ENCODE data around the gene PIH1D1. TPM values are rescaled to one million over a fixed set of nuclear protein-coding genes. Genes with fewer than 3 reads are reported as not detected.

Gene PIH1D1
- total RNA-seq, 1 donor from 2014 or later = 125 TPM

DNA sequence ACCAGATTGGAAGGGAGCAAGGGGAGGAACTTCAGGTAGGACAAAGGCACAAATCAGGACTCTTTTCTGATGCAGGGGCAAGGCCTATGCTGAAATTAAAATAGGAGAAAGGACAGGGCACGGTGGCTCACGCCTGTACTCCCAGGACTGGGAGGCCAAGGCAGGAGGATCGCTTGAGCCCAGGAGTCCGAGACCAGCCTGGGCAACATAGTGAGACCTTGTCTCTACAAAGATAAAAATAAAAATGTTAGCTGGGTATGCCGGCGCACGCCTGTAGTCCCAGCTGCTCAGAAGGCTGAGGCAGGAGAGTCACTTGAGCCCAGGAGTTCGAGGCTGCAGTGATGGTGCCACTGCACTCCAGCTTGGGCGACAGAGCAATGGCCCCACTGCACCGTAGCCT, 15.9 kb downstream of the PIH1D1 start:
- TF ChIP-seq, protein P1, sequence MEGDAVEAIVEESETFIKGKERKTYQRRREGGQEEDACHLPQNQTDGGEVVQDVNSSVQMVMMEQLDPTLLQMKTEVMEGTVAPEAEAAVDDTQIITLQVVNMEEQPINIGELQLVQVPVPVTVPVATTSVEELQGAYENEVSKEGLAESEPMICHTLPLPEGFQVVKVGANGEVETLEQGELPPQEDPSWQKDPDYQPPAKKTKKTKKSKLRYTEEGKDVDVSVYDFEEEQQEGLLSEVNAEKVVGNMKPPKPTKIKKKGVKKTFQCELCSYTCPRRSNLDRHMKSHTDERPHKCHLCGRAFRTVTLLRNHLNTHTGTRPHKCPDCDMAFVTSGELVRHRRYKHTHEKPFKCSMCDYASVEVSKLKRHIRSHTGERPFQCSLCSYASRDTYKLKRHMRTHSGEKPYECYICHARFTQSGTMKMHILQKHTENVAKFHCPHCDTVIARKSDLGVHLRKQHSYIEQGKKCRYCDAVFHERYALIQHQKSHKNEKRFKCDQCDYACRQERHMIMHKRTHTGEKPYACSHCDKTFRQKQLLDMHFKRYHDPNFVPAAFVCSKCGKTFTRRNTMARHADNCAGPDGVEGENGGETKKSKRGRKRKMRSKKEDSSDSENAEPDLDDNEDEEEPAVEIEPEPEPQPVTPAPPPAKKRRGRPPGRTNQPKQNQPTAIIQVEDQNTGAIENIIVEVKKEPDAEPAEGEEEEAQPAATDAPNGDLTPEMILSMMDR (IDR thresholded peaks at IDR 0.05; ENCODE audit: unreplicated experiment) = no peak
- peaks cover 89% of the 10 kb centered on the region for H3K27me3 Mint-ChIP-seq
- H3K4me3 Mint-ChIP-seq (ENCODE audit: low read depth) = no peak overlapping the region
- no peaks in the 10 kb centered on the region for H3K36me3 Mint-ChIP-seq (ENCODE audit: insufficient read depth)
- H3K4me1 Mint-ChIP-seq (ENCODE audit: low read depth) = peaks cover under 1% of the 10 kb centered on the region
- H3K27ac Mint-ChIP-seq = no peak overlapping the region
- DNase-seq (ENCODE audit: low spot score, unreplicated experiment) = no peak
- no peaks in the 10 kb centered on the region for H3K9me3 Mint-ChIP-seq (ENCODE audit: low read depth)

DNA sequence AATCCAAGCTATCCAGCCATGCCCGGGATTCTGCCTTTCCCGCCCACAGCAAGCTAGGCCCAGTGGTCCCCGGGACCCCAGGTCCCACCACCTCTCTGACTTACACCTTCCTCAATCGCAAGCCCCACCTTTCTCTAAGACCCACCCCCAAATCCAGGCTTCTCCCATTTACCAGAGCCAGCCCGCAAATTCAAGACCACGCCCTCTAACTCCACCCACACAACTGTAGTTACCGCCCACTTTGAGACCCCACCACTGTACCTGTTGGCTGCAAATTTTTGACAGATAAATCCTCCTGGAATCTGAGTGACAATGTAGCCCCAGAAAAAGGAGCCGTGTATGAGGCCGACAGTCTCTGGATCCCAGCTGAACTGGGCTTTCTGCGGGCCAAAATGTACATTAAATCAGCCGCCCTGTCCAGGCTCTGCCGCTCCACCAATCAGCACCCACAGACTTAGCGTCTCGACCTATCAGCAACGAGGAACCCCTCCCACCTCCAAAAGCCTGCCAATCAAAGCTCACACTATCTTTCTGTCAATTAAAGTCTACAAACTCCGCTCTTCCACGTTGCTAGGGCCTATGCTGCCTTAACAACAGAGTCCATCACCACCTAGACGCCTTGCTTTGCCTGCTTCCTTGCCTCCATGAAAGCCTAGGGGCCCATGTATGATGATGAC, 16.6 kb downstream of the PIH1D1 start:
- no peaks in the 10 kb centered on the region for H3K36me3 Mint-ChIP-seq (ENCODE audit: insufficient read depth)
- TF ChIP-seq, protein P1 (IDR thresholded peaks at IDR 0.05; ENCODE audit: unreplicated experiment) = no peak
- no peak overlapping the region for H3K27ac Mint-ChIP-seq
- H3K4me3 Mint-ChIP-seq (ENCODE audit: low read depth) = no peak overlapping the region
- no peaks in the 10 kb centered on the region for H3K9me3 Mint-ChIP-seq (ENCODE audit: low read depth)
- DNase-seq (ENCODE audit: low spot score, unreplicated experiment) = no peak
- no peaks in the 10 kb centered on the region for H3K4me1 Mint-ChIP-seq (ENCODE audit: low read depth)
- H3K27me3 Mint-ChIP-seq = peaks cover 89% of the 10 kb centered on the region

DNA sequence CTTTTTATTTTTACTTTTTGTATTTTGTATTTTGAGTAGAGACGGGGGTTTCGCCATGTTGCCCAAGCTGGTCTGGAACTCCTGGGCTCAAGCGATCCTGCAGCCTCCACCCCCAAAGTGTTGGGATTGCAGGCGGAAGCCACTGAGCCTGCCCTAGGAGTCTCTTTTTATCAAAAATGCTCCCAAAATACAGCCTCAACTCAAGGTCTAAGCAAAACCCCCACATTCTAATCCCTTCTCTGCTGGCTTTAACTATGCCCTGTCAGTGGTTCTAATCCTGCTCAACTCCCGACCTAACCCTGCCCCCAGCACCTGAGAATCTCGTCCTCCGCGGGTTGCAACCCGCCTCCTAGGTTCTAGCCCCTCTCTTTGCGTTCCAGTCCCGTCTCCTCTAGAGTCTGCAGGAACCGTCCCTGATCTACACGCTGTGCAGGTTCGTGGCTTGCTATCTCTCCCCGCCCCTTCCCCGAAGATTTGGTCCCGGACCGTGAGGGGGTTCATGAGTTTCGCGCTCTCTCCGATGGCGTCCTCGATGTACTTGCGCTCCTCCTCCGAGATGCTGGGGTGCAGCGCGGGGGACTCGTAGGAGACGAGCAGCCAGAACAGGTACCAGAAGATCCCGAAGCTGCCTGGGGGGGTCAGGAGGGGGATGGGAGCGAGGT, 18.2 kb downstream of the PIH1D1 start:
- Mint-ChIP-seq H3K4me3 (ENCODE audit: low read depth) (no peak overlapping the region), H3K36me3 (ENCODE audit: insufficient read depth) (no peaks in the 10 kb centered on the region), H3K9me3 (ENCODE audit: low read depth) (no peaks in the 10 kb centered on the region), H3K4me1 (ENCODE audit: low read depth) (peaks cover 2% of the 10 kb centered on the region), H3K27ac (no peak overlapping the region), H3K27me3 (peaks cover 88% of the 10 kb centered on the region)
- TF ChIP-seq, protein P1 (IDR thresholded peaks at IDR 0.05; ENCODE audit: unreplicated experiment) = no peak
- no peak for DNase-seq (ENCODE audit: low spot score, unreplicated experiment)

DNA sequence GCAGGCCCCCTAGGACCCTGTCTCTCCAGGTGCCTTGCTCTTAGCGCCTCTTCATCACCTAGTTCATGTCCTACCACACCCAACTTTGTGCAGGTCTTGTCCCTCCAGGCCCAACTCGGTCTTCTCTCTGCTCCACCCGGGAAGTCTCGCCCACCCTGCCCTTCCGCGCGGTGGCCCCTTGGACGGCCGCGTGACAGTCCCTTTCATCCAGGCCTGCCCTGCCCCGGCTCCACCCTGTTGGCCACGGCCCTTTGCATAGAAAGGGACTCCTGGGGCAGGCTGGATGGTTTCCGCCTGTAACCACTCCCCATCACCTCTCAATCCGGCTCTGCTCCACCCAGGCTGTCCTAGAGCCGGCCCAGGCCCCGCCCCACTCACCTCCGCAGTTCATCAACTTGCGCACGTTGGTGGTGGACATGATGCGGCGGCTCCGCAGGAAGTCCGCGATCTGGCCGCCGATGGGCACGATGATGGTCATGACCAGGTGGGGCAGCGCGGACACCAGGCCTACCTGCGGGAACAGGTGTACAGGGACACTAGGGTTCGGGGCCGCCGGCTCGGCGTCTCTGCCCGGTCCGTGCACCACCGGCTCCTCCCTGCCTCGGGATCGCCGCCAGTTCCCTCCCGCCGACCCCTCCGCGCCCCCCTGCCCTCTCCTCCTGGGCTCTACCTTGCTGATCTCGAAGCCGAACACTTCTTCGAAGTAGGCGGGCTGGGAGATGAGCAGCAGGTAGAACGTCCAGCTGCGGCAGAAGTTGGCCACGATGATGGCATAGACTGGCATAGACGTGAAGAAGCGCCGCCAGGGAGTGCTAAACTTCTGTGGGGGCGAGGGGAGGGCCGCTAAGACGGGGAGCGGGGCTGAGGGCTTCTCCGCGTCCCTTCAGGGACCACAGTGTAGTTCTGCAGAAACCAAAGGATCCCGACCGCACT, 19.2 kb downstream of the PIH1D1 start:
- H3K4me3 Mint-ChIP-seq (ENCODE audit: low read depth) = no peak overlapping the region
- DNase-seq (ENCODE audit: low spot score, unreplicated experiment) = no peak
- TF ChIP-seq, protein P1 (IDR thresholded peaks at IDR 0.05; ENCODE audit: unreplicated experiment) = no peak
- H3K27me3 Mint-ChIP-seq = peaks cover 86% of the 10 kb centered on the region
- peaks cover 4% of the 10 kb centered on the region for H3K4me1 Mint-ChIP-seq (ENCODE audit: low read depth)
- H3K36me3 Mint-ChIP-seq (ENCODE audit: insufficient read depth) = no peaks in the 10 kb centered on the region
- H3K9me3 Mint-ChIP-seq (ENCODE audit: low read depth) = no peaks in the 10 kb centered on the region
- H3K27ac Mint-ChIP-seq = no peak overlapping the region

DNA sequence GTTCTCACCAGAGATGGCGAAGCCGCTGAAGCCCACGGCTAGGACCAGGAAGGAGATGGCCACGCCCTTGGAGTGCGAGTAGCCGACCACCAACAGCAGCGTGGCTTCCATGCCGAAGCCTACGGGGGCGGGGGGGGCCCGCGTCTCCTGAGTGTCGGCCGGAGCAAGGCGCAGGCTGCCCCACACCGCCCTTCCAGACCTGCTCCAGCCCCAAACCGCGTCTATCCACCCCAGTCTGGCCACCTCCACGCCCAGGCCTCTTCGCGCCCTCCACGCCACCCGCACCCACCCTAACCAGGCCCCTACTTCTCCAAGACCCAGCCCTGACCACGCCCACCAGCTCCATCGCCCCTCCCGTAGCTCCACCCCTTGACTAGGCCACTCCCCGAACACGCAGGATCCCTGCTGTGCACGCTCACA, 20.3 kb downstream of the PIH1D1 start:
- H3K27ac Mint-ChIP-seq = no peak overlapping the region
- no peaks in the 10 kb centered on the region for H3K9me3 Mint-ChIP-seq (ENCODE audit: low read depth)
- H3K4me1 Mint-ChIP-seq (ENCODE audit: low read depth) = peaks cover 6% of the 10 kb centered on the region
- TF ChIP-seq, protein P1 (IDR thresholded peaks at IDR 0.05; ENCODE audit: unreplicated experiment) = no peak
- H3K4me3 Mint-ChIP-seq (ENCODE audit: low read depth) = no peak overlapping the region
- peaks cover 86% of the 10 kb centered on the region for H3K27me3 Mint-ChIP-seq
- DNase-seq (ENCODE audit: low spot score, unreplicated experiment) = no peak
- no peaks in the 10 kb centered on the region for H3K36me3 Mint-ChIP-seq (ENCODE audit: insufficient read depth)
